Thoracic aorta (tissue), 2 donors: ENCODE measurements around the gene TMPRSS15. TPM values are rescaled to one million over a fixed set of nuclear protein-coding genes. Genes with fewer than 3 reads are reported as not detected.

Source experiments
- ATAC-seq: fragments of 150-250 bp; one replicate; pipeline ENCODE4 v1.8.0; 2017; ENCODE audit warnings: low read depth; ENCODE audit not compliant: insufficient number of reproducible peaks, low FRiP score
- DNase-seq: peaks from one replicate; pipeline ENCODE4 v3.0.0-alpha.2; 2020; ENCODE audit warnings: low spot score
- H3K27ac ChIP-seq, 2 donors: fragments of 200-600 bp; sonication (generic); 1 replicate in 1 of 2; 2 replicates in 1 of 2; pipeline ENCODE4 v1.5.1; 2016; ENCODE audit warnings: mild to moderate bottlenecking in 2 of 2, moderate library complexity in 2 of 2
- H3K27me3 ChIP-seq: fragments of 200-600 bp; sonication (generic); replicated peaks from 2 replicates; pipeline ENCODE4 v1.6.0; 2016; ENCODE audit warnings: mild to moderate bottlenecking; ENCODE audit not compliant: insufficient read depth
- H3K36me3 ChIP-seq: fragments of 200-600 bp; sonication (generic); one replicate; pipeline ENCODE4 v1.5.1; 2016
- H3K4me1 ChIP-seq, 2 donors: fragments of 200-600 bp; sonication (generic); 1 replicate in 1 of 2; 2 replicates in 1 of 2; pipeline versions ENCODE4 v1.5.1 to v1.6.0; 2016; ENCODE audit warnings: low read depth in 2 of 2, mild to moderate bottlenecking in 1 of 2; ENCODE audit not compliant: control insufficient read depth in 1 of 2
- H3K4me3 ChIP-seq: fragments of 200-600 bp; sonication (generic); 2 replicates; pipeline ENCODE4 v1.5.1; 2016; ENCODE audit warnings: mild to moderate bottlenecking
- H3K9me3 ChIP-seq: fragments of 200-600 bp; sonication (generic); 2 replicates; pipeline ENCODE4 v1.5.1; 2016
- CTCF ChIP-seq: fragments of 200-600 bp; sonication (generic); IDR thresholded peaks from one replicate; pipeline ENCODE4 v1.5.1; 2019; ENCODE audit warnings: antibody characterized with exemption
- total RNA-seq, 2 donors: library from RNA; depleted of rRNA; stranded (reverse); fragments of >200 nt; gene quantifications; one replicate each; pipeline versions ENCODE4 v1.1.0 to v1.2.3, GENCODE V29; 2016

Gene TMPRSS15
- total RNA-seq, 2 donors from 2014 or later, result not detected

GRCh38 chr21:18244671-18245463 lies 158.7 kb downstream of the TMPRSS15 start, which contains the start of gene CHODL:
Gene CHODL (plus strand): TSS chr21:18244833. CDS start chr21:18245224, 391 bp downstream.
- H3K27ac ChIP-seq, result no peak within 1 kb of the TSS
- no peaks in the 10 kb centered on the region for H3K27me3 ChIP-seq
- no peak for TF ChIP-seq CTCF
- H3K9me3 ChIP-seq, result no peaks in the 10 kb centered on the region
- peak within 1 kb of the TSS; percentile 67 for H3K4me3 ChIP-seq
- no peaks in the 10 kb centered on the region for H3K36me3 ChIP-seq
- no peak for DNase-seq
- peaks cover 0 to 10% of the 10 kb centered on the region in 2 donors for H3K4me1 ChIP-seq
- ATAC-seq, result no peak

GRCh38 chr21:18235545-18235944 lies 168.0 kb downstream of the TMPRSS15 start:
- no peaks in the 10 kb centered on the region for H3K4me1 ChIP-seq
- no peak for TF ChIP-seq CTCF
- H3K27me3 ChIP-seq, result no peaks in the 10 kb centered on the region
- H3K9me3 ChIP-seq, result no peaks in the 10 kb centered on the region
- H3K36me3 ChIP-seq, result no peaks in the 10 kb centered on the region
- H3K27ac ChIP-seq, result no peak overlapping the region
- ATAC-seq (no peak), DNase-seq (no peak)
- no peak overlapping the region for H3K4me3 ChIP-seq

- no peaks in the 10 kb centered on the region for H3K9me3 ChIP-seq
- no peak for DNase-seq
- TF ChIP-seq CTCF, result no peak
- no peak for ATAC-seq
- H3K4me3 ChIP-seq, result no peak overlapping the region
- no peaks in the 10 kb centered on the region for H3K27me3 ChIP-seq
- no peaks in the 10 kb centered on the region for H3K4me1 ChIP-seq
- no peak overlapping the region for H3K27ac ChIP-seq
- no peaks in the 10 kb centered on the region for H3K36me3 ChIP-seq
Measured at GRCh38 chr21:18228060-18228739, 175.4 kb downstream of the TMPRSS15 start.

DNA sequence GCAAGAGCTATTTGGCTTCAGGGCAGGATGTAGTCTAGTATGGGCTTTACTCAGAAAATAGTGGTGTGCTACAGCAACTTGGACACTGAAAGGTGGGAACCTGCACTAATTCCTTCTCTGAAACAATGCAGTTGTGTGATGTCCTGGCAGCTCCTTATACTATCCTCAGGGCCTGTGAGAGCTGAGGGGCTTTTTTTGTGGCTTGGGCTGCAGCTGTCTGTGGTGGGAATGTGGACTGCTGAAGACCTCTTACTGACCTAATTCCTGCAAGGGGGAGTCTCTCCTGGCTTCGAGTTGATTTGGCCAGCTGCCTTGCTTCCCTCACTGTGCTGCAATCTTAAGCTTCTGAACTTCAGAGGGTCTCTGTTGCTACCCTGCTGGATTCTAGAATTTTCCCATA lies 181.2 kb downstream of the TMPRSS15 start:
- H3K27me3 ChIP-seq, result no peaks in the 10 kb centered on the region
- no peak overlapping the region for H3K4me3 ChIP-seq
- H3K9me3 ChIP-seq, result peaks cover 8% of the 10 kb centered on the region
- no peak for TF ChIP-seq CTCF
- no peaks in the 10 kb centered on the region for H3K4me1 ChIP-seq
- H3K36me3 ChIP-seq, result no peaks in the 10 kb centered on the region
- no peak overlapping the region for H3K27ac ChIP-seq
- no peak for DNase-seq
- no peak for ATAC-seq

GRCh38 chr21:18220498-18220897 lies 183.1 kb downstream of the TMPRSS15 start:
- TF ChIP-seq CTCF, result no peak
- Histone ChIP-seq H3K4me3 (no peak overlapping the region), H3K27ac (no peak overlapping the region), H3K4me1 (no peaks in the 10 kb centered on the region), H3K36me3 (no peaks in the 10 kb centered on the region), H3K27me3 (no peaks in the 10 kb centered on the region), H3K9me3 (peaks cover 8% of the 10 kb centered on the region)
- DNase-seq, result no peak
- ATAC-seq, result no peak
